ENCODE data around the gene AFMID.

AFMID gene

DNA sequence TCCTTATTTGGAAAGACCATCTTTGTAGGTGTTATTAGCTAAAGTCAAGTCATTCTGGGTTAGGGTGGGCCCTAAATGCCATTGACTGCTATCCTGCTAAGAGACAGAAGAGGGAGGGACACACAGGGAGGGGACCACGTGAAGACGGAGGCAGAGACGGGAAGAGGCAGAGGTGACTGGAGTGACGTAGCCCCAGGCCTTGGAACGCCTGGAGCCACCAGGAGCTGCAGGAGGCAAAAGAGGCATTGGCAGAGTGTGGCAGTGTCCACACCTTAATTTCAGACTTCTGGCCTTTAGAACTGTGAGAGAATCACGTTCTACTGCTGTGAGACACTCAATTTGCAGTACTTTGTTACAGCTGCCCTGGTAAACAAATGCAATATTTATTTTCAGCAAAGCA is 13.3 kb downstream of the AFMID start:
- no peak for DNase-seq (ENCODE audit: low read depth in 2 of 2)
- H3K4me3 ChIP-seq (replicated peaks in 1 of 2; ENCODE audit: low read depth in 2 of 2, low read length in 2 of 2), result no peak overlapping the region
- TF ChIP-seq, protein P1, sequence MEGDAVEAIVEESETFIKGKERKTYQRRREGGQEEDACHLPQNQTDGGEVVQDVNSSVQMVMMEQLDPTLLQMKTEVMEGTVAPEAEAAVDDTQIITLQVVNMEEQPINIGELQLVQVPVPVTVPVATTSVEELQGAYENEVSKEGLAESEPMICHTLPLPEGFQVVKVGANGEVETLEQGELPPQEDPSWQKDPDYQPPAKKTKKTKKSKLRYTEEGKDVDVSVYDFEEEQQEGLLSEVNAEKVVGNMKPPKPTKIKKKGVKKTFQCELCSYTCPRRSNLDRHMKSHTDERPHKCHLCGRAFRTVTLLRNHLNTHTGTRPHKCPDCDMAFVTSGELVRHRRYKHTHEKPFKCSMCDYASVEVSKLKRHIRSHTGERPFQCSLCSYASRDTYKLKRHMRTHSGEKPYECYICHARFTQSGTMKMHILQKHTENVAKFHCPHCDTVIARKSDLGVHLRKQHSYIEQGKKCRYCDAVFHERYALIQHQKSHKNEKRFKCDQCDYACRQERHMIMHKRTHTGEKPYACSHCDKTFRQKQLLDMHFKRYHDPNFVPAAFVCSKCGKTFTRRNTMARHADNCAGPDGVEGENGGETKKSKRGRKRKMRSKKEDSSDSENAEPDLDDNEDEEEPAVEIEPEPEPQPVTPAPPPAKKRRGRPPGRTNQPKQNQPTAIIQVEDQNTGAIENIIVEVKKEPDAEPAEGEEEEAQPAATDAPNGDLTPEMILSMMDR (IDR thresholded peaks at IDR 0.05; ENCODE audit: low read depth, low read length), result no peak

DNA sequence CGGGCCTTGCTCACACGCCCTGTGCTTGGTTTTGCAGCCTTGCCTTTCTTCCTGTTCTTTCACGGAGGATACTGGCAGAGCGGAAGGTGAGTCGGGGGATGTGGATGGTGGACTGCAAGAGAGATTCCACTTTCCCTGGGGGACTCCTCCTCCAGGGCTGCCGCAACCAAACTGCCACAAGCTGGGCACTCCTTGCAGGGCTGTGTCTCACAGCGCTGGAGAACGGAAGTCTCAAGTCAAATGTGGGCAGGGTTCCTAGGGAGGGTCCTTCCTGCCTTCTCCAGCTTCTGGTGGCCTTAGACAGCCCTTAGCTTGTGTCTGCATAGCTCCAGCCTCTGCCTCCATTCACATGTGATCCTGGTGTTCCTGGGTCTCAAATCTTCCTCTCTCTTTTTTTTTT is 15.5 kb downstream of the AFMID start:
- TF ChIP-seq, protein P1 (IDR thresholded peaks at IDR 0.05; ENCODE audit: low read depth, low read length), result no peak
- no peak overlapping the region for H3K4me3 ChIP-seq (replicated peaks in 1 of 2; ENCODE audit: low read depth in 2 of 2, low read length in 2 of 2)
- DNase-seq (ENCODE audit: low read depth in 2 of 2), result no peak

DNA sequence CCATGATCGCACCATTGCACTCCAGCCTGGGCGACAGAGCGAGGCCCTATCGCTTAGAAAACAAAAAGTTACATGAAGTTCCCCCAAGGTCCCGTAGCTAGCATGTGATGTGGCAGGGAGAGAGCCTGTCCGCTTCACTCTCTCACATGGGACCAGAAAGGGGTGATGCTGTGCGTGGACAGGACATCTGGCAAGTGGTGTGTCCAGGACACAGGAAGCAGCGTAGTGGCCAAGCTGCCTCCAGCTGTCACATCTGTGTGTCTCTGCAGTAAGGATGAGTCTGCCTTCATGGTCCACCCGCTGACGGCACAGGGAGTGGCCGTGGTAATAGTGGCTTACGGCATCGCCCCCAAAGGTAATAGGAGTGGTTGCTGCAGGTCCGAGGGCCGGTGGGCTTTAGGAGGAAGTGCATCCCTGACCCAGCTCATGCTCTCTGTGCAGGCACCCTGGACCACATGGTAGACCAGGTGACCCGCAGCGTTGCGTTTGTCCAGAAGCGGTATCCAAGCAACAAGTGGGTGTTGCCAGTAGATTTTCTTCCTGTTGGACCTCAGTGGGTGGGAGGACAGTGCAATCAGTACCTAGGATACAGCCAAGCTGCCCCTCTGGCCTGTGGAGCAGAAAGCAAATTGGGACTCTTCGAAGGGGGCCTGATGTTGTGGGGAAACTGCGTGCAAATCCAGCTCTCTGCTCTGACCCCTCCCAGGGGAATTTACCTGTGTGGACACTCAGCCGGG is 17.4 kb downstream of the AFMID start:
- no peak overlapping the region for H3K4me3 ChIP-seq (replicated peaks in 1 of 2; ENCODE audit: low read depth in 2 of 2, low read length in 2 of 2)
- TF ChIP-seq, protein P1 (IDR thresholded peaks at IDR 0.05; ENCODE audit: low read depth, low read length), result no peak
- DNase-seq (ENCODE audit: low read depth in 2 of 2), result no peak

DNA sequence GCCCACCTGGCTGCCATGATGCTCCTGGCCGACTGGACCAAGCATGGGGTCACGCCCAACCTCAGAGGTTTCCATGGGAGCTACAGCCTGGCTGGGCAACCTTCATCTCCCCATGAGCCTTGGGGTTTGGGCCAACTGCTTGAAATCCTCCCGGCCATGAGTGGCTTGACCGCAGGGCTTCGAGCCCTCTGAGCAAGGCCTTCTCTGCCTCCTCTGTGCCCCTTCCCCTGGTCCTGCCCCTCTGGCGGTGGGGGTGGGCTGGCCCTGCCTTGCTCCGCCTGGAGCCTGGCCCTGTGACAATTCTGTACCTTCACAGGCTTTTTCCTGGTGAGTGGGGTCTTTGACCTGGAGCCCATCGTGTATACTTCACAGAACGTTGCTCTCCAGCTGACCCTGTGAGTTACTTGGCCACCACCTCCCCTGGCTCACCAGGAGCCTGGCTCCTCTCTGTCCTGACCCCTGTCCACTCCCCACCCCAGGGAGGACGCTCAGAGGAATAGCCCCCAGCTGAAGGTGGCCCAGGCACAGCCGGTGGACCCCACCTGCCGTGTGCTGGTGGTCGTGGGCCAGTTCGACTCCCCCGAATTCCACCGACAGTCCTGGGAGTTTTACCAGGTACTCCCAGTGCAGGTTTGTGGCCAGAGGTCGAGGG is 18.1 kb downstream of the AFMID start:
- TF ChIP-seq, protein P1 (IDR thresholded peaks at IDR 0.05; ENCODE audit: low read depth, low read length), result no peak
- no peak overlapping the region for H3K4me3 ChIP-seq (replicated peaks in 1 of 2; ENCODE audit: low read depth in 2 of 2, low read length in 2 of 2)

DNA sequence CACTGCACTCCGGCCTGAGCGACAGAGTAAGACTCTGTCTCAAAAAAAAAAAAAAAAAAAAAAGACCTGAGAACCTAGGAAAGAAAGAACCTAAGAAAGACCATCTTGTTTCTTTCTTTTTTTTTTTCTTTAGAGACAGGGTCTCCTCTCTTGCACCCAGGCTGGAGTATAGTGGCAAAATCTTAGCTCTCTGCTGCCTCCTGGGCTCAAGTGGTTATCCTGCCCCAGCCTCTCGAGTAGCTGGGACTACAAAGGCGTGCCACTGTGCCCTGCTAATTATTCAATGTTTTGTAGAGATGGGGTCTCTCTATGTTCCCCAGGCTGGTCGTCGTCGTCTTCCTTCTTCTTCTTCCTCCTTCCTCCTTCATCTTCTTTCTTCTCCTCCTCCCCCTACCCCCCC is 19.1 kb downstream of the AFMID start:
- DNase-seq (ENCODE audit: low read depth in 2 of 2), result no peak
- TF ChIP-seq, protein P1 (IDR thresholded peaks at IDR 0.05; ENCODE audit: low read depth, low read length), result no peak

More for the DNA sequence above, 18.1 kb downstream of the AFMID start:
- DNase-seq (ENCODE audit: low read depth in 2 of 2), result no peak

DNA sequence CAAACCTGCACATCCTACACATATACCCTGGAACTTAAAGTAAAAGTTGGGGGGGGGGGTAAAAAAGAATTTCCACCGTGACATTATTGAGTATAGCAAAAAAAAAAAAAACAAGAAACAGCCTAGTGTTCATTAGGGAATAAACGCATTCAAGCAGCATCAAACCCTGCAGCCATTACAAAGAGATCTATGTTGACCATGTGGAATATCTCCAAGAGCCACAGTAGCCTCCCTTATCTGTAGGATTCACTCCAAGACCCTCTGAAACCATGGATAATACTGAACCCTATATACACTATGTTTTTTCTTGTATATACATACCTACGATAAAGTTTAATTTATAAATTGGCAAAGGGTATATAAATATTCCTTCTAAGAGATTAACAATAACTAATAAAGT is 21.3 kb downstream of the AFMID start:
- H3K4me3 ChIP-seq (replicated peaks in 1 of 2; ENCODE audit: low read depth in 2 of 2, low read length in 2 of 2), result no peak overlapping the region
- TF ChIP-seq, protein P1 (IDR thresholded peaks at IDR 0.05; ENCODE audit: low read depth, low read length), result no peak
- no peak for DNase-seq (ENCODE audit: low read depth in 2 of 2)

More for the DNA sequence above, 19.1 kb downstream of the AFMID start:
- no peak overlapping the region for H3K4me3 ChIP-seq (replicated peaks in 1 of 2; ENCODE audit: low read depth in 2 of 2, low read length in 2 of 2)
